CD14-positive monocyte (primary cell): ENCODE data around the gene MYO16. TPM values are rescaled to one million over a fixed set of nuclear protein-coding genes. Genes with fewer than 3 reads are reported as not detected.

Experiments used
- DNase-seq, 3 donors: peaks; one replicate each; pipeline ENCODE4 v3.0.0-alpha.2; 2011 to 2022
- H2AFZ ChIP-seq: 2 replicates; pipeline ENCODE4 v1.6.0; 2012; ENCODE audit warnings: mild to moderate bottlenecking, low read depth, low read length, inconsistent platforms; ENCODE audit not compliant: insufficient read depth, poor library complexity, severe bottlenecking
- H3K27ac ChIP-seq, 2 donors: 1 replicate in 1 of 2; 2 replicates in 1 of 2; pipeline ENCODE4 v1.5.1; 2012 to 2013; ENCODE audit warnings: low read length in 2 of 2, control low read depth in 1 of 2, inconsistent platforms in 1 of 2, low read depth in 1 of 2, mild to moderate bottlenecking in 1 of 2
- H3K27me3 ChIP-seq, 2 donors: one replicate each; pipeline versions ENCODE4 v1.6.0 to v1.6.1; 2011 to 2013; ENCODE audit warnings: low read length in 2 of 2; ENCODE audit not compliant: control insufficient read depth in 2 of 2, insufficient read depth in 2 of 2
- H3K36me3 ChIP-seq, 2 donors: replicated peaks in 1 of 2; 1 replicate in 1 of 2; 2 replicates in 1 of 2; pipeline versions ENCODE4 v1.5.1 to v1.6.1; 2012 to 2013; ENCODE audit warnings: low read length in 2 of 2, control low read depth in 1 of 2, inconsistent platforms in 1 of 2, mild to moderate bottlenecking in 1 of 2; ENCODE audit not compliant: insufficient read depth in 2 of 2, control insufficient read depth in 1 of 2
- H3K4me1 ChIP-seq, 2 donors: 1 replicate in 1 of 2; 2 replicates in 1 of 2; pipeline versions ENCODE4 v1.5.1 to v1.6.1; 2012 to 2013; ENCODE audit warnings: low read length in 2 of 2, control low read depth in 1 of 2, inconsistent platforms in 1 of 2, mild to moderate bottlenecking in 1 of 2, moderate library complexity in 1 of 2; ENCODE audit not compliant: insufficient read depth in 2 of 2, control insufficient read depth in 1 of 2
- H3K4me2 ChIP-seq: replicated peaks from 2 replicates; pipeline ENCODE3; 2012; ENCODE audit warnings: low read length, moderate library complexity, mild to moderate bottlenecking; ENCODE audit not compliant: poor library complexity, severe bottlenecking; ENCODE audit errors: extremely low read depth
- H3K4me3 ChIP-seq, 3 experiments: fragments of 200-600 bp in 1 of 3; sonication (generic) in 1 of 3; replicated peaks in 1 of 3; 1 replicate in 2 of 3; 2 replicates in 1 of 3; pipeline ENCODE4 v1.5.1; 2011 to 2013; ENCODE audit warnings: low read length in 3 of 3, mild to moderate bottlenecking in 3 of 3, control low read depth in 2 of 3, low read depth in 2 of 3, inconsistent platforms in 1 of 3, moderate library complexity in 1 of 3
- H3K79me2 ChIP-seq: 2 replicates; pipeline ENCODE4 v1.6.0; 2012; ENCODE audit warnings: mild to moderate bottlenecking, control low read depth, inconsistent platforms, low read length, moderate library complexity; ENCODE audit not compliant: insufficient read depth
- H3K9ac ChIP-seq: 2 replicates; pipeline ENCODE4 v1.6.0; 2017; ENCODE audit warnings: low read length, mild to moderate bottlenecking; ENCODE audit not compliant: insufficient read depth, poor library complexity, severe bottlenecking
- H3K9me3 ChIP-seq, 2 donors: replicated peaks in 1 of 2; 1 replicate in 1 of 2; 2 replicates in 1 of 2; pipeline versions ENCODE4 v1.5.1 to v1.6.1; 2012 to 2013; ENCODE audit warnings: low read length in 2 of 2, control low read depth in 1 of 2; ENCODE audit not compliant: control insufficient read depth in 1 of 2, insufficient read depth in 1 of 2
- H4K20me1 ChIP-seq: 2 replicates; pipeline ENCODE4 v1.6.0; 2012; ENCODE audit warnings: mild to moderate bottlenecking, low read length, control low read depth, moderate library complexity; ENCODE audit not compliant: insufficient read depth
- H3K27ac Mint-ChIP-seq, 7 donors: one replicate each; pipeline ENCODE4 v1.8.0; 2020; ENCODE audit warnings: mild to moderate bottlenecking in 7 of 7, mixed read lengths in 7 of 7, moderate library complexity in 6 of 7, inconsistent platforms in 2 of 7
- H3K27me3 Mint-ChIP-seq, 3 donors: one replicate each; pipeline ENCODE4 v1.8.0; 2021 to 2022; ENCODE audit warnings: low read depth in 3 of 3, mild to moderate bottlenecking in 3 of 3, mixed read lengths in 3 of 3, moderate library complexity in 3 of 3, inconsistent platforms in 1 of 3
- H3K36me3 Mint-ChIP-seq, 2 donors: one replicate each; pipeline ENCODE4 v1.8.0; 2020; ENCODE audit warnings: mixed read lengths in 2 of 2, inconsistent platforms in 1 of 2, mild to moderate bottlenecking in 1 of 2
- H3K4me1 Mint-ChIP-seq: one replicate; pipeline ENCODE4 v1.8.0; 2020; ENCODE audit warnings: mild to moderate bottlenecking, mixed read lengths
- H3K4me3 Mint-ChIP-seq, 2 donors: one replicate each; pipeline ENCODE4 v1.8.0; 2020; ENCODE audit warnings: mild to moderate bottlenecking in 2 of 2, mixed read lengths in 2 of 2, moderate library complexity in 1 of 2
- H3K9me3 Mint-ChIP-seq, 7 donors: one replicate each; pipeline ENCODE4 v1.8.0; 2020 to 2022; ENCODE audit warnings: mixed read lengths in 7 of 7, mild to moderate bottlenecking in 6 of 7, moderate library complexity in 6 of 7, inconsistent platforms in 2 of 7
- WGBS: methylation state at CpG from one replicate; pipeline ENCODE4 v1.1.5; 2013; ENCODE audit warnings: missing lambda C conversion rate; ENCODE audit not compliant: insufficient coverage; 5-methylcytosine and 5-hydroxymethylcytosine counted together
- intact Hi-C, 2 donors: fragments of 100-400 bp; cut with micrococcal nuclease; formaldehyde crosslinking; loops; one replicate each; pipeline versions ENCODE4 v1.15.0 to v1.15.1; 2023
- polyA plus RNA-seq, 3 donors: library from polyadenylated mRNA; depleted of rRNA in 1 of 3; unstranded in 2 of 3; stranded (reverse) in 1 of 3; fragments of 300-500 nt in 2 of 3; fragments of >200 nt in 1 of 3; fragmentation: Illumina TruSeq in 2 of 3; gene quantifications; 1 replicate in 2 of 3; 2 replicates in 1 of 3; pipeline ENCODE4 v1.2.3, GENCODE V29; 2012 to 2021
- TF ChIP-seq, protein P1 (sequence below): fragments of 200-600 bp; IDR thresholded peaks from one replicate; pipeline ENCODE4 v1.8.0; 2022; ENCODE audit warnings: antibody characterized with exemption, mild to moderate bottlenecking

MYO16 gene
- polyA plus RNA-seq, 3 donors = not detected

DNA sequence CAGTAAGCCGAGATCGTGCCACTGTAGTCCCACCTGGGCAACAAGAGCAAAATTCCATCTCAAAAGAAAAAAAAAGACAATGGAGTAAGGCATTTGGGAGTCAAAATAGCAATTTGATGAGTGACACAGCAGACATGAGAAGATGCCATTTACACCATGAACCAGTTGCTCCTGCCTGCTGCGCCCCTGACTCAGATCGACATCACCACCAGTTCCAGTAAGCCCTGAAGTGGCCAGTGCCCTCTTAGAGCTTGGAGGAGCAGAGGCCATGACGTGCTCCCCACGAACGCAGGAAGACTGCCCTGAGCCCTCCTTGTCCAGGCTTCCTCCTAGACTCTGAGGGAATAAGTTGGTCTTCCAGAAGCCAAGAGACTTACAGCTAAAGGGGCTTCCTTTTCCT, 339.2 kb downstream of the MYO16 start:
- intact Hi-C loops = loop anchor here (10.0 kb wide), 3 partner anchors 826 to 1446 kb away; no protein-coding TSS in a partner anchor
- Histone ChIP-seq H3K36me3 (no peaks in the 10 kb centered on the region), H2AFZ (no peak overlapping the region), H3K9me3 (no peaks in the 10 kb centered on the region), H3K79me2 (no peaks in the 10 kb centered on the region), H3K27me3 (no peaks in the 10 kb centered on the region), H3K27ac (no peak overlapping the region), H3K4me3 (no peak overlapping the region), H3K9ac (no peak overlapping the region), H3K4me1 (no peaks in the 10 kb centered on the region), H3K4me2 (no peak overlapping the region), H4K20me1 (no peaks in the 10 kb centered on the region)
- H3K9me3 Mint-ChIP-seq = no peaks in the 10 kb centered on the region
- no peaks in the 10 kb centered on the region for H3K36me3 Mint-ChIP-seq
- TF ChIP-seq, protein P1, sequence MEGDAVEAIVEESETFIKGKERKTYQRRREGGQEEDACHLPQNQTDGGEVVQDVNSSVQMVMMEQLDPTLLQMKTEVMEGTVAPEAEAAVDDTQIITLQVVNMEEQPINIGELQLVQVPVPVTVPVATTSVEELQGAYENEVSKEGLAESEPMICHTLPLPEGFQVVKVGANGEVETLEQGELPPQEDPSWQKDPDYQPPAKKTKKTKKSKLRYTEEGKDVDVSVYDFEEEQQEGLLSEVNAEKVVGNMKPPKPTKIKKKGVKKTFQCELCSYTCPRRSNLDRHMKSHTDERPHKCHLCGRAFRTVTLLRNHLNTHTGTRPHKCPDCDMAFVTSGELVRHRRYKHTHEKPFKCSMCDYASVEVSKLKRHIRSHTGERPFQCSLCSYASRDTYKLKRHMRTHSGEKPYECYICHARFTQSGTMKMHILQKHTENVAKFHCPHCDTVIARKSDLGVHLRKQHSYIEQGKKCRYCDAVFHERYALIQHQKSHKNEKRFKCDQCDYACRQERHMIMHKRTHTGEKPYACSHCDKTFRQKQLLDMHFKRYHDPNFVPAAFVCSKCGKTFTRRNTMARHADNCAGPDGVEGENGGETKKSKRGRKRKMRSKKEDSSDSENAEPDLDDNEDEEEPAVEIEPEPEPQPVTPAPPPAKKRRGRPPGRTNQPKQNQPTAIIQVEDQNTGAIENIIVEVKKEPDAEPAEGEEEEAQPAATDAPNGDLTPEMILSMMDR = no peak
- no peak overlapping the region for H3K4me3 Mint-ChIP-seq
- H3K27me3 Mint-ChIP-seq = peaks cover 0 to 3% (median 3%) of the 10 kb centered on the region in 3 donors
- no peak for DNase-seq
- H3K4me1 Mint-ChIP-seq = peaks cover 10% of the 10 kb centered on the region
- 94% methylated on average over 5 of the region's 7 CpGs for WGBS
- H3K27ac Mint-ChIP-seq = no peak overlapping the region

DNA sequence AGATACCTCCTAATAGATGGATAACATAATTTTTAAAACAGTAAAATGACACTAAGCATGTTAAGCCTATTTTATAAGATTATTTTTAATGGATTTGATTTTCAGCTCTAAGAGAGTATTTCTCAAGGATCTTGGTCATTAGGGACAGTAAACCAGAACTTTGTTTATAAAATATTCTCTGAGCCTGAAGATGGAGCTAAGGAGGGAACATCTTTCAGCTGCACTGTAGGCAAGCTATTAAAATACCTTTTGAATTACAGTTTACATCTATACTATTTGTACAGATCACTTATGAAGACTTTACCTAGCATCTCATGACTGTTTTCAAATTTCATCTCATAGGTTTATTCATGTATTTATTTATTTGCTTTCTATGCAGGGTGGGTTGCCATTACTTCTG, 345.3 kb downstream of the MYO16 start:
- no peak for DNase-seq
- H3K9ac ChIP-seq = no peak overlapping the region
- H4K20me1 ChIP-seq = no peaks in the 10 kb centered on the region
- no peak overlapping the region for H3K27ac ChIP-seq
- H3K9me3 Mint-ChIP-seq = peaks cover 0 to 2% (median 0%) of the 10 kb centered on the region in 7 donors
- H3K36me3 ChIP-seq = no peaks in the 10 kb centered on the region
- no peak overlapping the region for H3K4me3 Mint-ChIP-seq
- no peaks in the 10 kb centered on the region for H3K9me3 ChIP-seq
- TF ChIP-seq, protein P1 = no peak
- H3K27me3 ChIP-seq = no peaks in the 10 kb centered on the region
- H3K27me3 Mint-ChIP-seq = peaks cover 0 to 2% (median 0%) of the 10 kb centered on the region in 3 donors
- no peak overlapping the region for H3K4me2 ChIP-seq
- intact Hi-C loops = no loop called here
- no peak overlapping the region for H3K27ac Mint-ChIP-seq
- H3K4me3 ChIP-seq = no peak overlapping the region
- no peaks in the 10 kb centered on the region for H3K79me2 ChIP-seq
- H2AFZ ChIP-seq = no peak overlapping the region
- no peaks in the 10 kb centered on the region for H3K4me1 ChIP-seq
- H3K36me3 Mint-ChIP-seq = no peaks in the 10 kb centered on the region
- peaks cover 6% of the 10 kb centered on the region for H3K4me1 Mint-ChIP-seq
